DND-41 (cell line): Measurements from ENCODE around the gene PTBP1.

Experiments
- CTCF ChIP-seq: IDR thresholded peaks from 2 replicates; pipeline ENCODE4 v1.5.1; 2012; ENCODE audit warnings: borderline replicate concordance, low read length, moderate library complexity, mild to moderate bottlenecking; ENCODE audit not compliant: poor library complexity, severe bottlenecking; ENCODE audit errors: extremely low read depth
- EZH2 ChIP-seq: IDR thresholded peaks from 3 replicates; pipeline ENCODE4 v1.6.1; 2012; ENCODE audit warnings: borderline replicate concordance, low read depth, mild to moderate bottlenecking, moderate library complexity, low read length, inconsistent platforms; ENCODE audit not compliant: severe bottlenecking

DNA sequence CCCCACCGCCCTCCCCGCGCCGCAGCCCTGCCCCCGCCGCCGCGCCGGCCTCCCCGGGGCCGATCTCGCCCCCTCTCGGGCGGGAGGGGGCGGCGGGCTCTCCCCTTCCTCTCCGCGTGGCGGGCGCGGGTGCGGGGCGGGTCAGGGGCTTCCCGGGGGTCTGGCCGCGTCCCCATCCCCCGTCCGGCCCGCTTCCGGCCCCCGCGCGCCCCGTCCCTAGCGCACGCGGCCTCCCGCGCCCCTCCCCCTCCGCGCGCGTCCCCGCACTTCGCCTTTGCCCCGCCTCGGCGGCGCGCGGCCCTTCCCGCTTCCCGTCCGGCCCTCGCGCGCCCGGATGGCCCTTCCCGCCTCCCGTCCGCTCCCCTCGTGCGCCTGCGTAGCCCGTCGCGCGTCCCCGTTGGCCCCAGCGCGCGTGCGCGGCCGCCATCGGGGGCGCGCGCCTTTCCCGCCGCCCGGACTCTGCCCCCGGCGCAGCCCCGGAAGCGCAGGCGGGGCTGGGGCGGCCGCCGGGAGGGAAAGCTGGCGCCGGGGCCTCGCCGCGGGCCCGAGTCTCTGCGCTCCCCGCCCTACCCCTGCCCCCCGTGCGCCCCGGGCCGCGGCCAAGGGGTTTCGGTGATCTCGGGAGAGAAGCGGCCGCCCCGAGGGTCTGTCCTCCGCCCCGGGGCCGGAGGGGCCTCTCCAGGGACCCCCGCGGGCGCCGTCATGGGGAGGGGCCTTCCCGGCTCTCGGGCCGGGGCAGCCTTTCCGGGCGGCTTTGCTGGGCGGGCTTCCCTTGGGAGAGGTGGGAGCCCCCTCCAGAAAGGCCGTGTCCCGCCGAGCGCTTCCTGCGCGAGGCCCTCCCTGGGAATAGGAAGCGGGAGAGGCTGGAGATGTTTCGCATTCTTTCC, 519 bp downstream of the PTBP1 start:
- TF ChIP-seq EZH2 (no peak), CTCF (no peak)
